NCI-H146 (cell line): ENCODE results near the gene ZNF234.
"Not testable (repeated sequence)": the region's sequence is repeated elsewhere in the genome, so short reads cannot be mapped to it uniquely, and the experiment has no call there.

Experiments
- DNase-seq: peaks from one replicate; lab custom pipeline; 2025; lab: John Stamatoyannopoulos, UW

Gene ZNF234

DNA sequence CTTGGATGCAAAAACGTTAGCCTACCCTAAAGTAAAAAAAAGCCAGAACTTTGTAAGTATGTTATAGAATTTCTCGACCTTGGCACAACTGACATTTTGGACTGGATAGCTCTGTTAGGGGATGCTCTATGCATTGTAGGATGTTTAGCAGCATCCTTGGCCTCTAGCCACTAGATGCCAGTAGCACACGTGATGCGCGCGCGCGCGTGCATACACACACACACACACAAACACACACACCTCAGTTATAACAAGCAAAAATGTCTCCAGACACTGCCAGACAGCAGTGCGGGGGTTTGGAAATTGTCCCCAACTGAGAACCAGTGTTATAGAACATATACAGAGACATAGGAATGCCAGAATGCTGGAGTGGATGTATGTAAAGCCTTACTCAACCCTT, 40.8 kb downstream of the ZNF234 start:
- no peak for DNase-seq

DNA sequence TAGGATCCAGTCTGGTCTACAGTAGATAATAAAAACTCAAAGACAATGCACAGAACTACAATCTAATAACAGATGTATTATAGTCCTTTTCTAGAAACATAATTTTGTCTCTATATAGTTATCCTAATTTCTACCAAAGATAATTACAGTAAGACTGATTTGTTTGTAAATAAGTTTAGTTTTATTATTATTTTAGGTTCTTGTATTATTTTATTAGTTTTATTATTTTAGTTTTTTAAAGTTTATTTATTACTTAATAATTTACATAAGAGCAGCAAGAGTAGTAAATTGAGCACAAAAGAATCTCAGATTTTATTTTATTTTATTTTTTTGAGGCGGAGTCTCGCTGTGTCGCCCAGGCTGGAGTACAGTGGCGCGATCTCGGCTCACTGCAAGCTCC, 48.7 kb downstream of the ZNF234 start:
- DNase-seq, result no peak

DNA sequence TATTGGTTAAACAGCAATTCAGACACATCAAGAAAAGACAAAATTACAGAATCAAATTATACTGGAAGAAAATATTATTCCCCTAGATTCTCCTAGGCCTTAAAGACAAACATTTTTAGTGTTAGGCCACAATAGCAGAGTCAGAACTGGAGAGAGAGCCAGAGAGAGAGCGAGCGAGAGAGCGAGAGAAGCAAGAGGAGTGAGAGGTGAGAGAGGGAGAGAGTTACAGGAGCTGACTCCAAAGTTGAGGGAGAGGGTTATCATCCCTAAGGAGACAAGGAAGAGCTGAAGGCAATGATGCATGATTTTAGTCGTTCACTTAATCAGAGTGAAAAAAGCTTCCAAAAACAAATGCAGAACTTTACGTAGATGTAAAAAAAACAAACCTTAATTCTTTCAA, 50.8 kb downstream of the ZNF234 start:
- no peak for DNase-seq

DNA sequence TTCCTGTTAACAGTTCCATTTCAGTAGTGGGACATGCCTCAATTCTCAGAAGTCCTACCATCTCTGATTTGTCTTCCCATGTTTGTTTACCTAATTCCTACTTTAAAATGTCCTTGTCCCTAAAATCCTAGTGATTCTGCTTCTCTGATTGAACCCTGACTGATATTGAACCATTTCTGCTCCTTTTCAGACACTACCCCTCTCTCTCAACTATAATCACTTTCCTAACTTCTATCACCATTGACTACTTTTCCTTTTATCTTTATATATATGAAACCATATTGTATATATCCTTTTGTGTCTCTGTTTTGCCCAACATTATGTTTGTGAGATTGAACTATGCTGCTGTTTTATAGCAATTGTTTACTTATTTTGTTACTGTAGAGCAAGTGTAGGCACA, 55.4 kb downstream of the ZNF234 start:
- DNase-seq, result no peak

DNA sequence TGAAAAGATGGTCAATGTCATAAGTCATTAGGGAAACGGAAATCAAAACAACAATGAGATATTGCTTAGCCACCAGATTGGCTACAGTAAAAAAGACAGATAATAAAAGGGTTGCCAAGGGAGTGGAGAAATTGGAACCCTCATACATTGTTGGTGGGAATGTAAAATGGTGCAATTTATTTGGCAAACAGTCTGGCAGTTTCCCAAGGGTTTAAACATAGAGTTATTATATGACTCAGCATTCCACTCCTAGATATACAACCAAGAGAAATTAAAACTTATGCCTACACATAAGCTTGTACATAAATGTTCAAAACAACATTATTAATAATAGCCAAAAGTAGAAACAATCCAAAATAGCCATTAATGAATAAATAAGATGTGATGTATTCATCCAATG, 61.1 kb downstream of the ZNF234 start:
- no peak for DNase-seq

DNA sequence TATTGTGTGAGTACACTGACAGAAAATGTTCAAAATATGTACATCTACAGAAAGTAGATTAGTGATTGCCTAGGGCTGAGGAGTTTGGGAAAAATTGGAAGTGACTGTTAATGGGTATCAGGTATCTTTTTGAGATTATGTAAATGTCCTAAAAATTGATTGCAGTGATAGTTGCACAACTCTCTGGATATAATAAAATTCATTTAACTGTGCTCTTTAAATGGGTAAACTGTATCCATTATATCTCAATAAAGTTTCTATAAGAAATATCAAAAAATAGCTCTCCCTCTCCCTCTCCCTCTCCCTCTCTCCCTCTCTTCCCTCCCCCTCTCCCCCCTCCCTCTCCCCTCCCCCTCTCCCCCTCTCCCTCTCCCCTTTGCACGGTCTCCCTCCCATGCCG, 61.6 kb downstream of the ZNF234 start:
- DNase-seq, result no peak

DNA sequence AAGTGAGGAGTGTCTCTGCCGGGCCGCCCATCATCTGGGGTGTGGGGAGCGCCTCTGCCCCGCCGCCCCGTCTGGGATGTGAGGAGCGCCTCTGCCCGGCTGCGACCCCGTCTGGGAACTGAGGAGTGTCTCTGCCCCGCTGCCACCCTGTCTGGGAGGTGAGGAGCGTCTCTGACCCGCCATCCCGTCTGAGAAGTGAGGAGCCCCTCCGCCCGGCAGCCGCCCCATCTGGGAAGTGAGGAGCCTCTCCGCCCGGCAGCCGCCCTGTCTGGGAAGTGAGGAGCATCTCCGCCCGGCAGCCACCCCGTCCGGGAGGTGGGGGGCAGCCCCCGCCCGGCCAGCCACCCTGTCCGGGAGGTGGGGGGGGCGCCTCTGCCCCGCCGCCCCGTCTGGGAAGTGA, 62.5 kb downstream of the ZNF234 start:
- not testable (repeated sequence) for DNase-seq

DNA sequence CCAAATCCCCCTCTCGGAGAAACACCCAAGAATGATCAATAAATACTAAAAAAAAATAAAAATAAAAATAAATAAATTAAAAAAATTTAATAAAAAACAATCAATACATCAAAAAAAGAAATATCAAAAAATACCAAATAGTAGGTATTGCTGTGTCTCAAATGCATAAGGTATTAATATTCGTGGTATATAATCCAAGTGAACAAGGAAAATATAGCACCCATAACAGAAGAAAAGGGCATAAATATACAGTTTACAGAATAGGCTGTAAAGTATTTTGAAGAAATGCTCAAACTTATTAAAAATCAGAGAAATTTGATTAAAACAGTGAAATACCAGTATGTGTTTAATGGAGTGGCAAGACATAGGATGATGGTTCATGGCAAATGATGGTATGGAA, 63.4 kb downstream of the ZNF234 start:
- DNase-seq, result no peak

DNA sequence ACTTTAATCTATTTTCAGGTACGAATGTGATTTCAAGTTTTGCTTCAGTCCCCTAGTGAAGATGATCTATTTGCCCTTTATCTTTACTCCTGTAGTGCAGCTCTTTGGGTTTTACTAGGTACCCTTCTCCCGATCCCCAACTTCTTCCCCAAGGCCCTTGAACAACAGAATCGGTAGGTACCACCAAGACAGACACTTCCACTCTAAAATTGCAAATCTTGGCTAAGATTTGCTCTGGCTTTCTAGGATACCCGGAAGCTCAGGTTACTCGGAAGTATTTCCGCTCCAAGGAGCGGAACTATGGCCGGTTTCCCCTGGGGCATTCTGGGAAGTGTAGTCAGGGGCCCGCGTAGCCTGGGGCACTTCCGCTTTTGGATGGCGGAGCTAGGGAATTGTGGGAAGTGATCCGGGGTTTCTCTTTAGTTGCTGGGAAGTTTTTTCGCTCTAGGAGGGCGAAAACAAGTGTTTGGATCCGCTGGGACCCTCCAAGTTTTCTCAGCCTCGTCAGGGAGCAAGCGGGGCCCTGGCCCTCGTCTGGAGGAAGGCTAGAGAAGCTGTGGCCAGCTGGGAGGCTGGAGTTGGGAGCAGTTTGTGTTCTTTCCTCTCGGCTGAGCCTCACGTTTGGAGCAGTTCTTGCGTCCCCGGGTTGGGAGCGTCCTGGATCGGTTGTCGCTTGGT, 65.9 kb downstream of the ZNF234 start:
- DNase-seq, result peak; percentile 92
